Spinal cord (tissue), 10 donors: ENCODE results near the gene CRIM1. TPM values are rescaled to one million over a fixed set of nuclear protein-coding genes. Genes with fewer than 3 reads are reported as not detected.

Source experiments
- DNase-seq, 6 donors: peaks; one replicate each; pipeline versions ENCODE4 v3.0.0 to v3.0.0-alpha.2; 2013 to 2015; ENCODE audit warnings: low spot score in 6 of 6, low read depth in 4 of 6
- H3K27ac ChIP-seq: one replicate; pipeline ENCODE4 v1.5.1; 2013; ENCODE audit warnings: low read depth, low read length, control low read depth
- H3K27me3 ChIP-seq: one replicate; pipeline ENCODE4 v1.6.1; 2013; ENCODE audit warnings: low read length; ENCODE audit not compliant: control insufficient read depth, insufficient read depth
- H3K36me3 ChIP-seq: one replicate; pipeline ENCODE4 v1.6.1; 2013; ENCODE audit warnings: low read length; ENCODE audit not compliant: control insufficient read depth, insufficient read depth
- H3K4me1 ChIP-seq: one replicate; pipeline ENCODE4 v1.6.1; 2013; ENCODE audit warnings: low read length; ENCODE audit not compliant: control insufficient read depth, insufficient read depth
- H3K4me3 ChIP-seq: one replicate; pipeline ENCODE4 v1.5.1; 2013; ENCODE audit warnings: low read depth, low read length, control low read depth
- H3K9me3 ChIP-seq: one replicate; pipeline ENCODE4 v1.6.1; 2013; ENCODE audit warnings: low read length; ENCODE audit not compliant: control insufficient read depth, insufficient read depth
- WGBS: methylation state at CpG from one replicate; pipeline ENCODE4 v1.1.5; 2013; ENCODE audit warnings: missing lambda C conversion rate; ENCODE audit not compliant: insufficient coverage; 5-methylcytosine and 5-hydroxymethylcytosine counted together
- polyA plus RNA-seq, 2 donors: library from polyadenylated mRNA; unstranded; fragments of 120-200 nt; gene quantifications; one replicate each; pipeline ENCODE4 v1.2.1, GENCODE V29; 2013; ENCODE audit not compliant: insufficient read length in 2 of 2
- total RNA-seq, 2 donors: library from RNA; depleted of rRNA in 1 of 2; stranded (reverse); fragments of 120-200 nt in 1 of 2; fragments of >200 nt in 1 of 2; gene quantifications; one replicate each; pipeline versions ENCODE4 v1.2.3 to v1.2.4, GENCODE V29; 2013 to 2014
- donor health status: healthy.

The CRIM1 gene
- total and polyA plus RNA-seq, 4 donors, result 35.9 to 63.5 (median 49.3) TPM

DNA sequence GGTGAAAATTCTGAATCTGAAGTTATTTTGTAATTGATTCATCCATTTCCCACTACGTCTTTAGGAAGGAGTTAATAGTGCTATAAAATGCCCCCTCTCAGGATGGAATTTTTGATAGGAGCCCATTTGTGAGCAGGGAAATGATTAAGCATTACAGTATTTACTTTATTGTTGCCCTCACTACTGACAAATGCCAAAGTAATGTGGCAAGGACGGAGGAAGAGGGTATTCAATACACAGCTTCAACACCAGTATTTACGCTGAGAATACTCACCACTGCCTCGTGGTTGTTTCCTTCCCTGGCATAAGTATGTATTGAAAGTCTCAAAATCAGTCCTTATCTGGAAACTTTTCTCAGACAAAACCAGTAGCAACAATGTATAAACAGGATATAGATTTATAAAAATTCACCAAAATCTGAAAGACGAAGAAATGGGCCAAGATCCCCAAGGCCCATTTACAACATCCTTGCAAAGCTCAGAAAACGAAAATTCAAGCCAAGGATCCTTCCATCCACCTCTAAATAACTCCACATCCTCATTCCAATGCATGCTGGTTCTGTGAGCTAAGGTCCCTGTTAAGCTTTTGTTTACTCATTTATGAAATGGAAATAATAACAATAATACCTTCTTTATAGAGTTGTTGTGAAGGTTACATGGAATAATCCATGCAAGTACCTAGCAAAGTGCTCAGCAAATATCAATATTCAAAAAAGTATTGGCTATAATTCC lies 213.1 kb downstream of the CRIM1 start:
- WGBS, result no CpG with 5 or more reads among the region's 6 CpGs
- Histone ChIP-seq H3K36me3 (peaks cover 10% of the 10 kb centered on the region), H3K27ac (no peak overlapping the region)

DNA sequence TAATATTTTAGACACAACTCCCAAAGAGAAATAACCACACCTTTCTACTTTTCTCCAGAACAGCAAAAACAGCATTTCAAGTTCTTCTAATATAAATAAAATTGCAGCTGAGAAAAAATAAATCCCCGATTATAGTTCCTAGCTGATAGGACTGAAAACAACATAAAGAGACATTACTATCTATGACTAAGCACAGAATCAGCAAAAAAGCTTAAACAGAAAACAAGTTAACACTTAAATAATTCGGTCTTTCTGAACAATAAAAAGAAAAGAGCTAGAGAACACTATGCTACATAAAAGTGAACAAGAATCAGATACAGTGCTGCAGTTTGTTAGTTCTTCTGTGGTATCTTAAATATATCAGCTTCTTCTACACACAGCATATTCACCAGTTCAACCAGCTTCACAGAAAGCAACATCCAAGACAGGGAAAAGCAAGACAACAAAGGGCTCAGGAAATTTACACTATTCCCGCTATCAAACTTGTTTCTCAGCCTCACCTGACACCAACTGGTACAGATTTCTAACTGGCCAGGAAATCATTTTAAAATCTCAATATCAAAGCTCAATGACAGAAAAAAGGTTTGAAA lies 213.8 kb downstream of the CRIM1 start:
- H3K36me3 ChIP-seq, result peaks cover 10% of the 10 kb centered on the region
- H3K27me3 ChIP-seq, result no peaks in the 10 kb centered on the region
- WGBS, result 93% methylated on average over 1 of the region's 3 CpGs
- no peaks in the 10 kb centered on the region for H3K4me1 ChIP-seq
- H3K9me3 ChIP-seq, result no peaks in the 10 kb centered on the region
- H3K27ac ChIP-seq, result no peak overlapping the region
- no peak for DNase-seq
- no peak overlapping the region for H3K4me3 ChIP-seq

More for the DNA sequence above, 213.1 kb downstream of the CRIM1 start:
- DNase-seq, result no peak
- Histone ChIP-seq H3K4me3 (no peak overlapping the region), H3K4me1 (no peaks in the 10 kb centered on the region), H3K27me3 (no peaks in the 10 kb centered on the region), H3K9me3 (no peaks in the 10 kb centered on the region)

DNA sequence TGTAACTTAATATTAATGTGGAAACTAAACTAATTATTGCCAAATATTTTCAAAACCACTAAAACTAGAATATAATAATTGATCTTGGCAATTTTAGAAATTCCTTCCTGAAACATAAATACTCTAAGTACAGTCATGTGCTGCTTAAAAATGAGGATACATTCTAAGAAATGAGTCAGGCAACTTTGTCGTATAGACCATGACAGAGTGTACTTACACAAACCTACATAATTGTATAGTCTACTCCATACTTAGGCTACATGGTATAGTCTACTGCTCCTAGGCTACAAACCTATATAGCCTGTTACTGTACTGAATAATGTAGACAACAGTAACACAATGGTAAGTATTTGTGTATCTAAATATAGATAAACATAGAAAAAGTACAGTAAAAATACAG lies 214.8 kb downstream of the CRIM1 start:
- Histone ChIP-seq H3K9me3 (no peaks in the 10 kb centered on the region), H3K27ac (no peak overlapping the region), H3K4me3 (no peak overlapping the region), H3K4me1 (no peaks in the 10 kb centered on the region), H3K27me3 (no peaks in the 10 kb centered on the region), H3K36me3 (peaks cover 10% of the 10 kb centered on the region)
- no CpG with 5 or more reads among the region's 1 CpG for WGBS
- no peak for DNase-seq

DNA sequence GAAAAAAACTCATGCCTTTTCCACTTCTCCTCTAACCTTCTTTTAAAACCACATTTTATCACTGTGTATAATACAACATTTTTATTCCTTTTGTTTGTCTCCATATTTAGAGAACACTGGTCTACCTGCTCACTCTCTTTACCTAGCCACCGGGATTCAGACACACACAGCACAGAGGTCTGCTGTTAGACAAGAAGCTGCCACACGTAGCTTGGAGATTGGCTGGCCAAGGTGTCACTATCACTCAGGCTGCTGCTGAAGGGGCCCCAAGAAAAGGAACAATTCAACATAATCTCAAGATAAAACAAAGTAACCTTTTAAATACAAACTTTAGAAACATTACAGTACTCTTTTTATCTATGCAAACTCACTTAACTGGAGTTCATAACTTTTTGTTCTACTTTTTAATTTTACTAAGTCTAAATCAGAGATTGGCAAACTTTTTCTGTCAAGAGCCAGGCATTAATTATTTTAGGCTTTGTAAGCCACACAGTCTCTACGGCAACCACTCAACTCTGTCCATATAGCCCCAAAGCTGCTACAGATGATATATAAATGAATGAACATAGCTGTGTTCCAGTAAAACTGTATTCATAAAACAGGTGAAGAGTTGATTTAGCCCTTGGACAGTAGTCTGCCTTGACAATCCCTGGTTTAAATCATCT lies 216.6 kb downstream of the CRIM1 start:
- H3K27ac ChIP-seq, result no peak overlapping the region
- no peak for DNase-seq
- no peak overlapping the region for H3K4me3 ChIP-seq
- H3K27me3 ChIP-seq, result no peaks in the 10 kb centered on the region
- H3K9me3 ChIP-seq, result no peaks in the 10 kb centered on the region
- WGBS, result 42% methylated on average over 2 of the region's 3 CpGs
- peaks cover 10% of the 10 kb centered on the region for H3K36me3 ChIP-seq
- H3K4me1 ChIP-seq, result no peaks in the 10 kb centered on the region

DNA sequence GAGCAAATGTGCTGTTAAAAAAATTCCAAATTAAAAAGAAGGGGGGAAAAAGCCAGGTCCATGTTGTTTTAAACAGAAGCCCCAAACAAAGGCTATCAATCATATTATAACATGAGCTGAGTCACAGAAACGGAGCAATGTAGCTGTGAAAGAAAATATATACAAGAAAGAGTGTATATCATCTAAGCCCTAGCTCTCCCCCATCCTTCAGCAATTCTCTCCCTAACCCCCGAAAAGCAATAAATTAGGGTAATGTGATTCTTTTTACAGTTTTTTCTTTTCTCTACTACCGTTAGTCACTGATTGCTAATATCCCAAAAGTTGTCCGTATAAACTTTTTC lies 217.1 kb downstream of the CRIM1 start:
- Histone ChIP-seq H3K4me1 (no peaks in the 10 kb centered on the region), H3K4me3 (no peak overlapping the region), H3K27ac (no peak overlapping the region), H3K9me3 (no peaks in the 10 kb centered on the region), H3K27me3 (no peaks in the 10 kb centered on the region), H3K36me3 (peaks cover 13% of the 10 kb centered on the region)
- no peak for DNase-seq
- no CpG with 5 or more reads among the region's 4 CpGs for WGBS

DNA sequence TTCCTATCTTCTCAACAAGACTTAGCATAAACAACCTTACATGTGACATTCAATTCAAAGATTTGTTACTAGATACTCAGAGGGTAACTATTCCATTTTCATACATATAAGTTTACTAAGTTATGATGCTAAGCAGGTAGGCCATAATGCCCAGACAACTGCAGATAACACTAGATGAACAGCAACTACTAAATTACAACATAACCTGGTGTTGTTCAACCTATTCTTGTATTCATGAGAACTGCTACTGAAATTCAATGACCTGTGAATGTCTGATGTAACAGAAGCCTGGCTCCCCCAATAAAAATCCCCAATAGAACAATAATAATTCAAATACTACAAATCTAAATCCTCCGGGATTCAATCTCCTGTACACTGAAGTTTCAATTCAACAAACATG lies 217.6 kb downstream of the CRIM1 start:
- Histone ChIP-seq H3K27me3 (no peaks in the 10 kb centered on the region), H3K27ac (no peak overlapping the region), H3K4me3 (no peak overlapping the region), H3K9me3 (no peaks in the 10 kb centered on the region), H3K4me1 (no peaks in the 10 kb centered on the region), H3K36me3 (peaks cover 13% of the 10 kb centered on the region)
- no CpG with 5 or more reads among the region's 1 CpG for WGBS
- no peak for DNase-seq

DNA sequence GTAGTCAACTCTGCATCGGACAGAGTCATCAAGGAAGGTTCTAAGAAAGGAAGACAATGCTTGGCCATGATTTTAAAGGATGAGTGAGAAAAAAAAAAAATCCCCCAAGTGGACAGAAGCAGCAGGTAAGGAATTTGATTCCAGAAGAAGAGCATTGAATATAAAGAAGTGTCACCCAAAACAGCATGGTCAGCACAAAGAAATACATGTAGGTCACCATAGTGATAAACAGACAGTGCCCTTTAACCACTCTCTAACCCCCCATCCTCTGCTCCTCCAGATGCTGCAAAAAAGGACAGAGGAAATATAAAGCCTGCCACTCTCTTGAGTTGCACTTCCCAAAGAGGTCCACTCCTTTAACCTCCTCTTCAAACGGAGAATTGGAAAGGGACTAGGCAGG lies 219.0 kb downstream of the CRIM1 start:
- Histone ChIP-seq H3K27ac (no peak overlapping the region), H3K36me3 (peaks cover 13% of the 10 kb centered on the region), H3K4me1 (no peaks in the 10 kb centered on the region), H3K9me3 (no peaks in the 10 kb centered on the region), H3K27me3 (no peaks in the 10 kb centered on the region), H3K4me3 (no peak overlapping the region)
- DNase-seq, result no peak
- WGBS, result no CpG with 5 or more reads among the region's 2 CpGs

DNA sequence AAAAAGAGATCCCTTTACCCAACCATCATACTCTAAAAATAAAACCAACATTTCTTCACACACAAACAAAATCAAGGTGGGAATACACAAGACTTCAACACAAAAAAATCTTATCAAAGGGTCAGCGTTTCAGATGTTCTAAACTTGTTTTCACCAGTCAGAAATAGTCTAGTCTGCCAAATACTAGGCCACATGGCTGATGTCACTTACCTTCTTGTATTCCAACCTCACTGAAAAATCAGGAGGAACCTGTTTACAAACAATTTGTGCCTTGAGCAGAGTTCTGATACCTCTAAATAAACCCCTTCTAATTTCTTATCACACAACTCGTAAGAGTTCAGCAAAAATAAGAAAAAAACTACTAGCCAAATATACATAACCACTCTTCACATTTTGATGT lies 222.3 kb downstream of the CRIM1 start:
- DNase-seq, result no peak
- no peak overlapping the region for H3K4me3 ChIP-seq
- H3K9me3 ChIP-seq, result no peaks in the 10 kb centered on the region
- peaks cover 13% of the 10 kb centered on the region for H3K36me3 ChIP-seq
- 100% methylated on average over 1 of the region's 2 CpGs for WGBS
- H3K27ac ChIP-seq, result no peak overlapping the region
- H3K27me3 ChIP-seq, result no peaks in the 10 kb centered on the region
- H3K4me1 ChIP-seq, result no peaks in the 10 kb centered on the region

DNA sequence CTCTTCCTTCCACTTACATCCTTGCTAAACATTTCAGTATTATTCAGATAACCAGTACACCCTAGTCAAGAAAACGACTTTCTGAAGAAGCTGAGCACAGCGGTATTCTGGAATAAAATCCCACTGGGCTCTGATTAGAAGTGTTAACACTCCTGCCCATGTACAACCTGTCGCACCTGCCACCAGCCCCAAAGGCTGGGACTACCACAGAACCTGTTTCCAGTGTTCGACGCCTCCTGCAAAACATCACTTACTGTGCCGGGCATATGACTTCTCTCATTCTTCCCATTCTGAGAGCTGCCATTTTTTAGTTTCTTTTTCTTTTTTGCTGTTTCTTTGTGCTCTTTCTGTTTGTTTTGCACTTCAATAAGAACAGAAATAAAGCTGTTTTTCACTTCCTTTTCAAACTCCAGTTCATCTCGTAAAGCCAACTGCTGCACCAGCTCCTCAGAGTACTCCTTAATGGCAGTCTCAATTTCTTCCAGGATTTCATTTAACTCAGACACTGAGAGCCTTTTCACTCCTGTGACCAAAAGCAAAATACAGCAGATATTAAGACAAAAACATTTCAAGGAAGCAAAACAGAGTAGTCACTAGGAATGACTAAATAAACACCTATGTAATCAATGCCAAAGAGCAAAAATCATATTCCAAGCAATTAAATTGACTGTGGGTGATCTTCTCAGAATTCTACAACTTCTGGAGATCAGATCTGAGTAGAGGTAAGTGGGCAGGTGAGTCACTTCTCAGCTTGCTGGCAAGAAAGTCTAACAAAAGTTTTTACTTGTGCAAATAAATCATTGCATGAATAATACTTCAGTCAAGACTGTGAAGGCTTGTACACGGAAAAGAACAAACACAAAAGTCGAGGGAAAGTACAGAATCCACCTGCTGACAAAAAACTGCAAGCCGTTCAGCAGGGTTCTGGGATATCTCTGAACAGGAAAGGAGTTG lies 223.0 kb downstream of the CRIM1 start:
- DNase-seq, result no peak
- Histone ChIP-seq H3K27ac (no peak overlapping the region), H3K36me3 (peaks cover 13% of the 10 kb centered on the region), H3K4me1 (no peaks in the 10 kb centered on the region), H3K27me3 (no peaks in the 10 kb centered on the region), H3K4me3 (no peak overlapping the region), H3K9me3 (no peaks in the 10 kb centered on the region)
- WGBS, result 89% methylated on average over 7 of the region's 10 CpGs
